Measurements from ENCODE around the gene PCP4L1.
"Not testable (repeated sequence)": the region's sequence is repeated elsewhere in the genome, so short reads cannot be mapped to it uniquely, and the experiment has no call there.

Gene PCP4L1

GRCh38 chr1:161225178-161225533, 33.4 kb upstream of the PCP4L1 start:
- Mint-ChIP-seq H3K4me1 (ENCODE audit: low read depth) (peaks cover 43% of the 10 kb centered on the region), H3K4me3 (peak overlapping the region; percentile 97), H3K27ac (peak overlapping the region; percentile 98), H3K27me3 (peaks cover 4% of the 10 kb centered on the region), H3K9me3 (no peaks in the 10 kb centered on the region), H3K36me3 (ENCODE audit: low read depth) (peaks cover 15% of the 10 kb centered on the region)

- H3K4me1 Mint-ChIP-seq (ENCODE audit: low read depth) = peaks cover 39% of the 10 kb centered on the region
- peak within 1 kb of the TSS; percentile 98 for H3K27ac Mint-ChIP-seq
- peak within 1 kb of the TSS; percentile 97 for H3K4me3 Mint-ChIP-seq
- peaks cover 4% of the 10 kb centered on the region for H3K27me3 Mint-ChIP-seq
- H3K9me3 Mint-ChIP-seq = no peaks in the 10 kb centered on the region
- H3K36me3 Mint-ChIP-seq (ENCODE audit: low read depth) = peaks cover 15% of the 10 kb centered on the region
Measured at GRCh38 chr1:161225534-161226319, 32.8 kb upstream of the PCP4L1 start, which contains the start of gene TOMM40L. TOMM40L (plus strand) TSS chr1:161226060; CDS start chr1:161226490, 430 bp downstream.

- Mint-ChIP-seq H3K9me3 (no peaks in the 10 kb centered on the region), H3K36me3 (ENCODE audit: low read depth) (peaks cover 15% of the 10 kb centered on the region), H3K4me1 (ENCODE audit: low read depth) (peaks cover 35% of the 10 kb centered on the region), H3K27me3 (peaks cover 4% of the 10 kb centered on the region), H3K27ac (peak overlapping the region; percentile 98), H3K4me3 (peak overlapping the region; percentile 97)
Measured at GRCh38 chr1:161226320-161226711, 32.2 kb upstream of the PCP4L1 start.

GRCh38 chr1:161226759-161227158, 31.8 kb upstream of the PCP4L1 start:
- H3K36me3 Mint-ChIP-seq (ENCODE audit: low read depth) = peaks cover 15% of the 10 kb centered on the region
- H3K4me3 Mint-ChIP-seq = peak overlapping the region; percentile 97
- no peaks in the 10 kb centered on the region for H3K9me3 Mint-ChIP-seq
- H3K27ac Mint-ChIP-seq = peak overlapping the region; percentile 98
- peaks cover 4% of the 10 kb centered on the region for H3K27me3 Mint-ChIP-seq
- H3K4me1 Mint-ChIP-seq (ENCODE audit: low read depth) = peaks cover 33% of the 10 kb centered on the region

- H3K27ac Mint-ChIP-seq = peak overlapping the region; percentile 98
- no peaks in the 10 kb centered on the region for H3K9me3 Mint-ChIP-seq
- H3K27me3 Mint-ChIP-seq = no peaks in the 10 kb centered on the region
- peak overlapping the region; percentile 97 for H3K4me3 Mint-ChIP-seq
- peaks cover 15% of the 10 kb centered on the region for H3K36me3 Mint-ChIP-seq (ENCODE audit: low read depth)
- peaks cover 27% of the 10 kb centered on the region for H3K4me1 Mint-ChIP-seq (ENCODE audit: low read depth)
Measured at GRCh38 chr1:161227196-161227871, 31.2 kb upstream of the PCP4L1 start.

GRCh38 chr1:161228032-161228431, 30.5 kb upstream of the PCP4L1 start:
- no peaks in the 10 kb centered on the region for H3K27me3 Mint-ChIP-seq
- H3K27ac Mint-ChIP-seq = no peak overlapping the region
- H3K36me3 Mint-ChIP-seq (ENCODE audit: low read depth) = peaks cover 15% of the 10 kb centered on the region
- peak overlapping the region; percentile 97 for H3K4me3 Mint-ChIP-seq
- H3K4me1 Mint-ChIP-seq (ENCODE audit: low read depth) = peaks cover 26% of the 10 kb centered on the region
- no peaks in the 10 kb centered on the region for H3K9me3 Mint-ChIP-seq

- H3K9me3 Mint-ChIP-seq = no peaks in the 10 kb centered on the region
- peaks cover 25% of the 10 kb centered on the region for H3K4me1 Mint-ChIP-seq (ENCODE audit: low read depth)
- no peak overlapping the region for H3K4me3 Mint-ChIP-seq
- no peaks in the 10 kb centered on the region for H3K27me3 Mint-ChIP-seq
- peaks cover 15% of the 10 kb centered on the region for H3K36me3 Mint-ChIP-seq (ENCODE audit: low read depth)
- no peak overlapping the region for H3K27ac Mint-ChIP-seq
Measured at GRCh38 chr1:161229896-161230295, 28.6 kb upstream of the PCP4L1 start.

- no peaks in the 10 kb centered on the region for H3K27me3 Mint-ChIP-seq
- H3K27ac Mint-ChIP-seq = no peak overlapping the region
- H3K36me3 Mint-ChIP-seq (ENCODE audit: low read depth) = peaks cover 15% of the 10 kb centered on the region
- H3K4me1 Mint-ChIP-seq (ENCODE audit: low read depth) = peaks cover 18% of the 10 kb centered on the region
- H3K9me3 Mint-ChIP-seq = no peaks in the 10 kb centered on the region
- H3K4me3 Mint-ChIP-seq = no peak overlapping the region
Measured at GRCh38 chr1:161230762-161231161, 27.8 kb upstream of the PCP4L1 start.

- Mint-ChIP-seq H3K27me3 (no peaks in the 10 kb centered on the region), H3K4me1 (ENCODE audit: low read depth) (no peaks in the 10 kb centered on the region), H3K27ac (no peak overlapping the region), H3K9me3 (no peaks in the 10 kb centered on the region), H3K36me3 (ENCODE audit: low read depth) (peaks cover 8% of the 10 kb centered on the region), H3K4me3 (no peak overlapping the region)
Measured at GRCh38 chr1:161233102-161233501, 25.4 kb upstream of the PCP4L1 start.

- H3K9me3 Mint-ChIP-seq = no peaks in the 10 kb centered on the region
- H3K4me1 Mint-ChIP-seq (ENCODE audit: low read depth) = no peaks in the 10 kb centered on the region
- no peaks in the 10 kb centered on the region for H3K27me3 Mint-ChIP-seq
- no peak overlapping the region for H3K27ac Mint-ChIP-seq
- no peaks in the 10 kb centered on the region for H3K36me3 Mint-ChIP-seq (ENCODE audit: low read depth)
- H3K4me3 Mint-ChIP-seq = no peak overlapping the region
Measured at GRCh38 chr1:161235957-161236775, 22.4 kb upstream of the PCP4L1 start.

- Mint-ChIP-seq H3K4me3 (no peak within 1 kb of the TSS), H3K27me3 (no peaks in the 10 kb centered on the region), H3K36me3 (ENCODE audit: low read depth) (no peaks in the 10 kb centered on the region), H3K4me1 (ENCODE audit: low read depth) (no peaks in the 10 kb centered on the region), H3K9me3 (no peaks in the 10 kb centered on the region), H3K27ac (no peak within 1 kb of the TSS)
Measured at GRCh38 chr1:161238039-161238473, 20.5 kb upstream of the PCP4L1 start, which contains the start of gene NR1I3. NR1I3 (minus strand) TSS chr1:161238203; CDS start chr1:161236565, 1,638 bp downstream.

GRCh38 chr1:161241682-161242081, 16.9 kb upstream of the PCP4L1 start:
- Mint-ChIP-seq H3K27ac (no peak overlapping the region), H3K4me3 (no peak overlapping the region), H3K36me3 (ENCODE audit: low read depth) (no peaks in the 10 kb centered on the region)

GRCh38 chr1:161242313-161242712, 16.2 kb upstream of the PCP4L1 start:
- Mint-ChIP-seq H3K9me3 (no peaks in the 10 kb centered on the region), H3K4me1 (ENCODE audit: low read depth) (no peaks in the 10 kb centered on the region), H3K27me3 (no peaks in the 10 kb centered on the region), H3K4me3 (no peak overlapping the region), H3K36me3 (ENCODE audit: low read depth) (no peaks in the 10 kb centered on the region), H3K27ac (no peak overlapping the region)

More at GRCh38 chr1:161241682-161242081, 16.9 kb upstream of the PCP4L1 start:
- no peaks in the 10 kb centered on the region for H3K4me1 Mint-ChIP-seq (ENCODE audit: low read depth)
- H3K27me3 Mint-ChIP-seq = no peaks in the 10 kb centered on the region
- no peaks in the 10 kb centered on the region for H3K9me3 Mint-ChIP-seq

GRCh38 chr1:161244888-161245287, 13.7 kb upstream of the PCP4L1 start:
- no peaks in the 10 kb centered on the region for H3K27me3 Mint-ChIP-seq
- H3K4me1 Mint-ChIP-seq (ENCODE audit: low read depth) = no peaks in the 10 kb centered on the region
- no peak overlapping the region for H3K27ac Mint-ChIP-seq
- H3K9me3 Mint-ChIP-seq = peaks cover 2% of the 10 kb centered on the region
- no peaks in the 10 kb centered on the region for H3K36me3 Mint-ChIP-seq (ENCODE audit: low read depth)
- H3K4me3 Mint-ChIP-seq = no peak overlapping the region

GRCh38 chr1:161250100-161250499, 8.4 kb upstream of the PCP4L1 start:
- not testable (repeated sequence) for H3K27me3 Mint-ChIP-seq; H3K9me3 Mint-ChIP-seq; H3K36me3 Mint-ChIP-seq (ENCODE audit: low read depth); H3K4me3 Mint-ChIP-seq; H3K27ac Mint-ChIP-seq; H3K4me1 Mint-ChIP-seq (ENCODE audit: low read depth)

Measured in stimulated activated naive CD8-positive, alpha-beta T cell treated with anti-CD3 and anti-CD28 coated beads, Interleukin-15, Interleukin-2, amounts not matched to agents 100 ng/mL and 50 ng/mL, for 24 hours (primary cell).